ENCODE measurements around the gene MAPT. TPM values are rescaled to one million over a fixed set of nuclear protein-coding genes. Genes with fewer than 3 reads are reported as not detected.

Gene MAPT
- total RNA-seq, 2 experiments from 2014 or later: 1.3 to 1.4 TPM

DNA sequence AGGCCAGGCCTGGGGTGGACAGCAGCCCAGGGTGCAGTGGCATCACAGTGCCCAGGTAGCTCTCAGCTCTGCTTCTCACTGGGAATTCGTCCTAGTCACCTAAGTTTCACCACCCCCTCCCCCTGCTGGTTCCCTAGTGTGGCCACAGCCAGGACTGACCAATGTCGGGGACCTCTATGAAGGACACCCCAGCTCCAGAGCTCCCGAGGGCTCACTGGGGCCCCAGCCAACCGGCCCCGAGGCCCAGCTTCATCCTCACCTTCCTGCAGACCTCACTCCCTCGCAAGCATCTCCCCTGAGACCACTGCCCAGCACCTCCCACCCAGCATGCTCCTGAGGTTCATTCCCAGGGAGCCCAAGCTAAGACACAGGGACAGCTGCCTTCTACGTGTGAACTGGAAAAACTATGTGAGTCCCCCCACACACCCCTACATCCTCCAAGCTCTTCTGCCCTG lies 44.8 kb upstream of the MAPT start:
- peaks cover 13% of the 10 kb centered on the region for H3K27me3 Mint-ChIP-seq
- intact Hi-C loops (cut with micrococcal nuclease): no loop called here
- POLR2A ChIA-PET: no interaction called here
- no peak overlapping the region for H3K27ac Mint-ChIP-seq
- no peaks in the 10 kb centered on the region for H3K9me3 Mint-ChIP-seq
- peaks cover 5% of the 10 kb centered on the region for H3K4me1 Mint-ChIP-seq (ENCODE audit: low read depth)
- CTCF ChIA-PET: interaction anchor here (1.3 to 1.5 kb wide), 2 partner anchors 18 to 76 kb away, joined by 3 read pairs; no protein-coding TSS in a partner anchor
- ATAC-seq (no peak), DNase-seq (no peak)
- no peaks in the 10 kb centered on the region for H3K36me3 Mint-ChIP-seq (ENCODE audit: low read depth)
- no peak overlapping the region for H3K4me3 Mint-ChIP-seq
- TF ChIP-seq, protein P1, sequence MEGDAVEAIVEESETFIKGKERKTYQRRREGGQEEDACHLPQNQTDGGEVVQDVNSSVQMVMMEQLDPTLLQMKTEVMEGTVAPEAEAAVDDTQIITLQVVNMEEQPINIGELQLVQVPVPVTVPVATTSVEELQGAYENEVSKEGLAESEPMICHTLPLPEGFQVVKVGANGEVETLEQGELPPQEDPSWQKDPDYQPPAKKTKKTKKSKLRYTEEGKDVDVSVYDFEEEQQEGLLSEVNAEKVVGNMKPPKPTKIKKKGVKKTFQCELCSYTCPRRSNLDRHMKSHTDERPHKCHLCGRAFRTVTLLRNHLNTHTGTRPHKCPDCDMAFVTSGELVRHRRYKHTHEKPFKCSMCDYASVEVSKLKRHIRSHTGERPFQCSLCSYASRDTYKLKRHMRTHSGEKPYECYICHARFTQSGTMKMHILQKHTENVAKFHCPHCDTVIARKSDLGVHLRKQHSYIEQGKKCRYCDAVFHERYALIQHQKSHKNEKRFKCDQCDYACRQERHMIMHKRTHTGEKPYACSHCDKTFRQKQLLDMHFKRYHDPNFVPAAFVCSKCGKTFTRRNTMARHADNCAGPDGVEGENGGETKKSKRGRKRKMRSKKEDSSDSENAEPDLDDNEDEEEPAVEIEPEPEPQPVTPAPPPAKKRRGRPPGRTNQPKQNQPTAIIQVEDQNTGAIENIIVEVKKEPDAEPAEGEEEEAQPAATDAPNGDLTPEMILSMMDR (IDR thresholded peaks at IDR 0.05): no peak

DNA sequence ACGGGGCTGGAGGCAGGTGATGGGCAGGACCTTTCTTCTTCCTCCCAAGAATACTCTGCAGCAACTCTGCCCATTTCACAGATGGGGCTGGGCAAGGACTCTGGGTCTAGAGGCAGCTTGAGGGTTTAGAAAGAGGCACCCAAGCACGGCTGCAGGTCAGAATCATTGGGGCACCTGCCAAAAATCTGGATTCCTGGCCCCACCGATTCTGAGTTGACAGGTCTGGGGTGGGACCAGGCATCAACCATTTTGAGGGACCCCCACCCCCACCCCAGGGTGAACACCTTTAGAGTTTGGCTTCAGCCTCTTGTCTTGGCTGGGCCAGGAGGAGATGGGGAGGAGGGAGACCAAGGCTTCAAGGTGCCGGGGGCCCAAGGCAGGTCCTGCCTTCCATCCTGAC lies 44.3 kb upstream of the MAPT start:
- ChIA-PET CTCF (interaction anchor here (1.3 to 1.8 kb wide), 3 partner anchors 18 to 77 kb away, joined by 3 to 5 read pairs (median 3); no protein-coding TSS in a partner anchor), POLR2A (no interaction called here)
- no peak overlapping the region for H3K4me3 Mint-ChIP-seq
- H3K36me3 Mint-ChIP-seq (ENCODE audit: low read depth): no peaks in the 10 kb centered on the region
- peaks cover 13% of the 10 kb centered on the region for H3K27me3 Mint-ChIP-seq
- ATAC-seq (no peak), DNase-seq (no peak)
- no peak overlapping the region for H3K27ac Mint-ChIP-seq
- TF ChIP-seq, protein P1 (IDR thresholded peaks at IDR 0.05): no peak
- H3K4me1 Mint-ChIP-seq (ENCODE audit: low read depth): peaks cover 5% of the 10 kb centered on the region
- no peaks in the 10 kb centered on the region for H3K9me3 Mint-ChIP-seq
- intact Hi-C loops (cut with micrococcal nuclease): no loop called here

DNA sequence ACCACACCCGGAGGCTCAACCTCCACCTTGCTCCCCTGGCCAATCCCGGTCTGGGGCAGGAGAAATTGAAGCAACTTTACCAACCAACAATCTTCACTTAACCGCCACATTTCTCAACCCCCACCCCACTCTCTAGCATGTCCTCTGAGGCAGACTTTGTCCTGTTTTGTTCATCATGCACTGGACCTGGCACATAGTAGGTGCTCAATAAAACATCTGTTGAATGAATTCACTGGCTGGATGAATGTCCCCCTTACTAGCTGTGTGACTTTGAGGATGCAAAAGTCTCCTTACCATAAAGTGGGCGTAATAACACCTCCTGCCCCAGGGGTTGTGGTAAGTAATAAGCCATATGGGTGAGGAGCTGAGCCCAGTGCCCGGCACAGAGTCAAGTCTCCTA lies 43.9 kb upstream of the MAPT start:
- Mint-ChIP-seq H3K9me3 (no peaks in the 10 kb centered on the region), H3K27me3 (peaks cover 13% of the 10 kb centered on the region), H3K27ac (no peak overlapping the region), H3K36me3 (ENCODE audit: low read depth) (no peaks in the 10 kb centered on the region), H3K4me1 (ENCODE audit: low read depth) (peaks cover 5% of the 10 kb centered on the region), H3K4me3 (no peak overlapping the region)
- intact Hi-C loops (cut with micrococcal nuclease): no loop called here
- CTCF ChIA-PET: interaction anchor here (1.5 to 1.8 kb wide), 2 partner anchors 19 to 77 kb away, joined by 3 to 5 read pairs; no protein-coding TSS in a partner anchor
- POLR2A ChIA-PET: no interaction called here
- DNase-seq (no peak), ATAC-seq (no peak)
- TF ChIP-seq, protein P1 (IDR thresholded peaks at IDR 0.05): no peak

DNA sequence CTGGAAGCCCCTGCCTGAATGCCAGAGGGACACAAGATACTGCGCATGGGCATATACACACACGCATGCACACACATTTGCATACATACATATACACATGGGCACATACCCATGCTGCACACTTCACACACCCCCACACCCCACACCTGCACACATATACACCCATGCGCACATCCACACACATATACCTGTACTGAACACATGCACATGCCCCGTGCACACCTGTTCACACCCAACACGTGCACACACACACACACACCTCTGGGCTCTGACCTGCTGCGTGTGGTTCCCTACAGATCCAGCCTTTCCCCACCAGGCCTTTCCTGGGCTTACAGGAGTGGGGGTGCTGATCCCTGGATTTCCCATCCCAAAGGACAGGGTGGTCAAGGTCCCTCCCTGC lies 43.3 kb upstream of the MAPT start:
- TF ChIP-seq, protein P1 (IDR thresholded peaks at IDR 0.05): no peak
- Mint-ChIP-seq H3K27ac (no peak overlapping the region), H3K9me3 (no peaks in the 10 kb centered on the region), H3K4me3 (no peak overlapping the region), H3K4me1 (ENCODE audit: low read depth) (peaks cover 5% of the 10 kb centered on the region), H3K27me3 (peaks cover 13% of the 10 kb centered on the region), H3K36me3 (ENCODE audit: low read depth) (no peaks in the 10 kb centered on the region)
- ChIA-PET CTCF (interaction anchor here (1.0 to 2.6 kb wide), 9 partner anchors 8 to 88 kb away, joined by 3 to 17 read pairs (median 5); no protein-coding TSS in a partner anchor), POLR2A (interaction anchor here (0.6 kb wide), 1 partner anchor 110 kb away, joined by 3 read pairs; no protein-coding TSS in a partner anchor)
- DNase-seq: no peak
- ATAC-seq: no peak
- intact Hi-C loops (cut with micrococcal nuclease): no loop called here

DNA sequence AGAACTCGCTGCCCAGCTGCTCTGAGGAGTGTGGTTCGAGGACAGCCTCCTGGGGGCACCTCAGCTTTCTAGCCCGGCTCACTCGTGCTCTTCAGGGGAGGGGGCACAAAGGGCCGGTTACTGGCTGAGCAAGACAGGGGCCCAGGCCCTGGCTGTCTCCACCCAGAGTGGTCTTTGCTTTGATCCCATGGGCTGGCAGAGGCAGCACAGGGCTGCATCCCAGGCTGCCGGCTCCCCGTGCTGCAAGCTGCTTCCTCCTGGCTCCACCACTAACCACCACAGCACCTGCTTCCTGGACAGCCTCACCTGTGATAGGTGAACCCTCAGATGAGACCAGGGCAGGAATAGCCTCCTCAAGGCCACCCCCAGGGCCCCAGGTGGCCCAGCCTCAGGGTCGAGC lies 42.9 kb upstream of the MAPT start:
- Mint-ChIP-seq H3K36me3 (ENCODE audit: low read depth) (no peaks in the 10 kb centered on the region), H3K27me3 (peaks cover 13% of the 10 kb centered on the region), H3K9me3 (no peaks in the 10 kb centered on the region), H3K27ac (no peak overlapping the region), H3K4me1 (ENCODE audit: low read depth) (peaks cover 5% of the 10 kb centered on the region), H3K4me3 (no peak overlapping the region)
- TF ChIP-seq, protein P1 (IDR thresholded peaks at IDR 0.05): no peak
- CTCF ChIA-PET: interaction anchor here (0.9 to 2.6 kb wide), 17 partner anchors 8 to 221 kb away, joined by 3 to 17 read pairs (median 4); no protein-coding TSS in a partner anchor
- DNase-seq (no peak), ATAC-seq (no peak)
- intact Hi-C loops (cut with micrococcal nuclease): no loop called here
- POLR2A ChIA-PET: interaction anchor here (0.6 kb wide), 1 partner anchor 110 kb away, joined by 3 read pairs; no protein-coding TSS in a partner anchor

Measured in activated CD8-positive, alpha-beta T cell treated with anti-CD3 and anti-CD28 coated beads for 36 hours (primary cell).